ENCODE data around the gene APELA.

Gene APELA

DNA sequence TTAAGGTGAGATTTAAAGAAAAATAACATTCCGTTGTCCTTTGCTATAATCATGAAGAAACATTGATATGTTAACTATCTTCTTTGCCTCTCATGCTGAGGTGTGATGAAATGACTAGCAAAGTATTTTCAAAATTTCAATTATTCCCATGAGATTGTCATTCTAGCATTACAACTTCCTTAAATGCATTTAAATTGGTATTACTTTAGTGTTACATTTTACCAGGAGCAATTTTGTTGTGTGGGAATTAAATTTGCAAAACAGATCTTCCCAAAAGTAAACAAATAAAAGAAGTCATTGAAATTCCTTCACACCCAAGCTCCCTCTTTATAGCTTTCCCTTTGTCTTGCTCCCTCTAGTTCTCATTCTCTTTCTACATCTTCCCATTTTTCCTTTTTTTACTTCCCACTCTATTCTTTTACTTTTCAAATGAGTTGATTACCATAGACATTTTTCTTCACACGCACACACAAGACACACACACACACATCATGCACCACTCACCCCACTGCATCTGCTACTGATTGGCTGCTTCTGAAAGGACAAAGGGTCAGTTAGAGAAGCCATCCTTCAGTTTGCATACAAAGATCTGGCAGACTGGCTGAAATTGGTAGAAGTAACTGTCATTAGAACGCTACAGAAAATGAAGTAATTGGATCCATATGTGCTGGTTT lies 10.0 kb upstream of the APELA start:
- no peak for DNase-seq (ENCODE audit: low read depth)
- H3K4me3 ChIP-seq (ENCODE audit: low read depth, low read length), result no peak overlapping the region
- TF ChIP-seq, protein P1, sequence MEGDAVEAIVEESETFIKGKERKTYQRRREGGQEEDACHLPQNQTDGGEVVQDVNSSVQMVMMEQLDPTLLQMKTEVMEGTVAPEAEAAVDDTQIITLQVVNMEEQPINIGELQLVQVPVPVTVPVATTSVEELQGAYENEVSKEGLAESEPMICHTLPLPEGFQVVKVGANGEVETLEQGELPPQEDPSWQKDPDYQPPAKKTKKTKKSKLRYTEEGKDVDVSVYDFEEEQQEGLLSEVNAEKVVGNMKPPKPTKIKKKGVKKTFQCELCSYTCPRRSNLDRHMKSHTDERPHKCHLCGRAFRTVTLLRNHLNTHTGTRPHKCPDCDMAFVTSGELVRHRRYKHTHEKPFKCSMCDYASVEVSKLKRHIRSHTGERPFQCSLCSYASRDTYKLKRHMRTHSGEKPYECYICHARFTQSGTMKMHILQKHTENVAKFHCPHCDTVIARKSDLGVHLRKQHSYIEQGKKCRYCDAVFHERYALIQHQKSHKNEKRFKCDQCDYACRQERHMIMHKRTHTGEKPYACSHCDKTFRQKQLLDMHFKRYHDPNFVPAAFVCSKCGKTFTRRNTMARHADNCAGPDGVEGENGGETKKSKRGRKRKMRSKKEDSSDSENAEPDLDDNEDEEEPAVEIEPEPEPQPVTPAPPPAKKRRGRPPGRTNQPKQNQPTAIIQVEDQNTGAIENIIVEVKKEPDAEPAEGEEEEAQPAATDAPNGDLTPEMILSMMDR (conservative IDR thresholded peaks at IDR 0.05; ENCODE audit: low read depth, low read length), result no peak

DNA sequence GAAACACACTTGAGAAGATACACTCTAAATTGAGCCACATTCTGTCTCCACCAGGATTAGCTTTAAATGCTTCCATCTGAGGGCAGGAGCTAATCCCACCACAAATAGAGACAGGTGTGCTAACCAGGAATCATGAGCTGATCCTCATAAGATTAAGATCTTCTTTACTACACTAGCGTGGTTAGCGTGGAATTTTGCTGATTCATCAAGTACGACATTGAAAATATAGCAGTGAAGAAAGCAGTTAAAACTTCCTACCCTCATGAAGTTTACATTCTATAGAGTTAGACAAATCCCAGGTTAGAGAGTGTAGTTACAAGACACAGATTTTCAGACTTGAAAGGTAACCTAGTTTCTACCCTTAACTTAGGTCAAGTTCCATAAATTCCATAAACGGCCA lies 5.3 kb upstream of the APELA start:
- H3K4me3 ChIP-seq (ENCODE audit: low read depth, low read length), result no peak overlapping the region
- TF ChIP-seq, protein P1 (conservative IDR thresholded peaks at IDR 0.05; ENCODE audit: low read depth, low read length), result no peak
- no peak for DNase-seq (ENCODE audit: low read depth)

DNA sequence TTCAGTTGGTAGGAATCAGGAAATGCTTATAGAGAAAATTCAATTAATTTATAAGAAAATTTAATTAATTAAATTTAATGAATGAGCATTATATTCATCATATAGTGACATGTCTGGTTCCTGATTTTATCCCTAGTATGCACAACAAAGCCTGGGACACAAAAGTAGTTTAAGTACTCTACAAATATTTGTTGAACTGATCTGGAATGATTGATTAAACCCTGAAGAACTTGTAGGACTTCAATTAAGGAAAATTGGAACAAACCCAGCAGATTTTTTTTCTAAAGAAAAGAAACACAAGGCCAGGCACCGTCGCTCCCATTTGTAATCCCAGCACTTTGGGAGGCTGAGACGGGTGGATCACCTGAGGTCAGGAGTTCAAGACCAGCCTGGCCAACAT lies 4.5 kb upstream of the APELA start:
- no peak for DNase-seq (ENCODE audit: low read depth)
- no peak overlapping the region for H3K4me3 ChIP-seq (ENCODE audit: low read depth, low read length)
- TF ChIP-seq, protein P1 (conservative IDR thresholded peaks at IDR 0.05; ENCODE audit: low read depth, low read length), result no peak

DNA sequence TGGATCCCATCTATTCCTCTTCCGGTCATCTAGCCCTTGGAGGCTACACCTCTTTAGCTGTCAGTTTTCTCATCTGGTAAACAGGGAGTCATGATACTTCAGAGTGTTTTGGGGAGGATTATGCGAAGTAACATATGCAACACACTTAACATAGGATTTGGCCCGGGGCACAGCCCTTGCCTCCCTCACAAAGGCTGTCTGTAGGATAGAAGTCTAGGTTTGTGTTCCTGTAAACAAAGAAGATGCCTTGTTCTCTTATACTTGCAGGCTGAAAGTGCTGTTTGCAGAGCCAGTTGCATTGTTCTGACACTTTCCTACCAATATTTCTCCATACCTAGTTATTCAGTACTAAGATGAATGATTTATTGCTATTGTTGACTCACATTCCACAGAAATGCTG lies 2.2 kb upstream of the APELA start:
- H3K4me3 ChIP-seq (ENCODE audit: low read depth, low read length), result no peak overlapping the region
- TF ChIP-seq, protein P1 (conservative IDR thresholded peaks at IDR 0.05; ENCODE audit: low read depth, low read length), result no peak
- no peak for DNase-seq (ENCODE audit: low read depth)

DNA sequence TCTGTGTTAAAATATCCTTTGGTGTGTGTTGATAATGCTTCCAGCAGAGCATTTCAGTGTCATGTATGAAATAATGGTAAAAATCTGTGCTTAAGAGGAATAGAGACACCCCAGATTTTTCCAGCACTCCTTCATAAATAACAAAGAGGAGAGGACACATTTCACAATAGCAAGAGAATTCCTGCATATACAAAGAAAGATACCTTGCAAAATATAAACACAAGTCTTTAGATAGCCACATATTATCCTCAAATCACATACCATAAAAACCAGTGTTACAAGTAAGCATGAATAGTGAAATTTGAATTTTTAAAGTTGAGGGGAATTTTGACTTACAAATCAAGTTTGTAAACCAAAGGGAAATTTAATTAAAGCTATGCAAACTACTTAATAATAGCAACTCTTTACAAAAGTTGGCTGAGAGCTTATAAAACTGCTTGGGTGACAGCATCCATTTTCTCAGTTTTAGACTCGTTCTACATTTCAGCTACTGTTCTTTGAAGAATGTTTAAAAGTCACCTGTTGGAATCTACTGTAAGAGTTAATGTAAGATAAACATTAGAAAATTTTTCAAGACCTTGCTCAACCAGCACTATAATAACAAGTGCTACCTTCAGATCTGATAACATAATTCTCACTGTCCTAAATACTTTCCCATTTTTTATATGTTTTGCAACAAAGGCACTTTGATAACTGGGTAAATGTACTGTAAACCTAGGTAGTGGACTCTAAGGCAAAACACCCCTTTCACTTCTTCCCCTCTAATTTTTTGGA lies 3.7 kb downstream of the APELA start:
- H3K4me3 ChIP-seq (ENCODE audit: low read depth, low read length), result no peak overlapping the region
- DNase-seq (ENCODE audit: low read depth), result no peak
- TF ChIP-seq, protein P1 (conservative IDR thresholded peaks at IDR 0.05; ENCODE audit: low read depth, low read length), result no peak

DNA sequence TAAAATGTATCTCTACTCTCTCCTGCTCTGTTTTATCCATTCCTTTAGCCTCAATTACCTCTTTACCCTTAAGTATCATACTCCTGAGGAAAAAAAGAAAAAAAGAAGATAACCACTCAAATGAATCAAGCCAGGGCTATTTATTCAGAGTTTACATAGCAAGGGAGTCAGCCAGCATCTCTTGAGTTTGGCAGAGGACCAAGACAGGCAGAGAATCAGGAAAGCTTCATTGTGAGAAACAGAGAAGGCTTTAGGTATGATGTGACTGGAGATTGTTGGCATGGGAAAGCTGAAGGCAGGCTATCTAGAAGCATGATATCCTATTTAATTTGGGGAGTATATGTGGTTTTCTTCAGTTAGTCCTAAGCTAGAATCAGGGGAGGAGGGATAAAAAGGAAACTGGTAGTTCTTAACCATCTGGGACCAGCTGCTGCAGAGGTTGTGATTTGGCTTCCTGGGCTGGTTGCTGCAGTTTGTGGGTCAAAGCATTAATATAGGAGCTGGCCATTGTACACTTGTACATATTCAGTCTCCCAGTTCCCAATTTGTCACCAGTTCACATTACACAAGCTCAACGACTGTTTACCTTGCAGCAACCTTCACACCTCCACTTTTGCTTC lies 11.2 kb downstream of the APELA start:
- H3K4me3 ChIP-seq (ENCODE audit: low read depth, low read length), result no peak overlapping the region
- DNase-seq (ENCODE audit: low read depth), result no peak
- TF ChIP-seq, protein P1 (conservative IDR thresholded peaks at IDR 0.05; ENCODE audit: low read depth, low read length), result no peak
